NT2/D1 (cell line): ENCODE results near the gene SATB2.

Experiments used
- DNase-seq: peaks from one replicate; pipeline ENCODE4 v3.0.0-alpha.2; 2011; ENCODE audit warnings: low read depth, low spot score
- H3K27me3 ChIP-seq: 2 replicates; pipeline ENCODE4 v1.6.0; 2011; ENCODE audit warnings: mild to moderate bottlenecking; ENCODE audit not compliant: insufficient read length, insufficient read depth
- H3K36me3 ChIP-seq: 2 replicates; pipeline ENCODE4 v1.6.1; 2011; ENCODE audit warnings: mild to moderate bottlenecking, low read length, mixed read lengths; ENCODE audit not compliant: insufficient read depth, insufficient read length
- H3K4me1 ChIP-seq: 2 replicates; pipeline ENCODE4 v1.5.1; 2011; ENCODE audit not compliant: insufficient read depth, insufficient read length
- H3K4me3 ChIP-seq: 2 replicates; pipeline ENCODE4 v1.5.1; 2011; ENCODE audit warnings: low read depth; ENCODE audit not compliant: insufficient read length
- H3K9ac ChIP-seq: 2 replicates; pipeline ENCODE4 v1.6.0; 2011; ENCODE audit warnings: low read depth; ENCODE audit not compliant: insufficient read length
- H3K9me3 ChIP-seq: 2 replicates; pipeline ENCODE4 v1.5.1; 2011; ENCODE audit warnings: mild to moderate bottlenecking, low read length; ENCODE audit not compliant: insufficient read depth
- SUZ12 ChIP-seq: IDR thresholded peaks from 2 replicates; pipeline ENCODE4 v1.6.1; 2011; ENCODE audit not compliant: insufficient read length, insufficient read depth; ENCODE audit errors: extremely low read depth
- YY1 ChIP-seq: IDR thresholded peaks from 2 replicates; pipeline ENCODE4 v1.6.1; 2011; ENCODE audit not compliant: insufficient read length, insufficient read depth
- ZNF274 ChIP-seq: IDR thresholded peaks from 2 replicates; pipeline ENCODE4 v1.6.1; 2011; ENCODE audit warnings: mild to moderate bottlenecking, low read depth, low read length

Gene SATB2

DNA sequence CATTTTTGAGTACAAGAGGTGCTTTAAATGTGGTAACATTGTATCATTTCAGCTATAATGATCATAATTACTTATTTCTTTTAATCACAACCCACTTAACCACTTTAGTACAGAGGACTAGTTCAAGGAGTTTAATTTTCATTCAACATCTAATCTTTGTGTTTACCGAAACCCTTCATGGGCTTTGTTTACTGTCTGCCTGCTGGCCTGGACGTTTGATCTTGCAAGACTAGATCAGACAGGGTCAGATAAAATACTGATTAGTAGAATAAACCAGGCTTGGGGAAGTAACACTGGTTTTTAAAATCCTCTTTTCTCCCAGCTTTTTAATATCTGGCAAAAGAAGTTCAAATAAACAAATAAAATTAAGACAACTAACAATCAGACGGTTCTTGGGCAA is 93.6 kb downstream of the SATB2 start:
- H3K27me3 ChIP-seq, result no peaks in the 10 kb centered on the region
- H3K4me1 ChIP-seq, result no peaks in the 10 kb centered on the region
- H3K4me3 ChIP-seq, result no peak overlapping the region
- H3K9me3 ChIP-seq, result no peaks in the 10 kb centered on the region
- no peak for DNase-seq
- no peak overlapping the region for H3K9ac ChIP-seq
- no peaks in the 10 kb centered on the region for H3K36me3 ChIP-seq
- TF ChIP-seq ZNF274, result no peak
- TF ChIP-seq YY1, result no peak

DNA sequence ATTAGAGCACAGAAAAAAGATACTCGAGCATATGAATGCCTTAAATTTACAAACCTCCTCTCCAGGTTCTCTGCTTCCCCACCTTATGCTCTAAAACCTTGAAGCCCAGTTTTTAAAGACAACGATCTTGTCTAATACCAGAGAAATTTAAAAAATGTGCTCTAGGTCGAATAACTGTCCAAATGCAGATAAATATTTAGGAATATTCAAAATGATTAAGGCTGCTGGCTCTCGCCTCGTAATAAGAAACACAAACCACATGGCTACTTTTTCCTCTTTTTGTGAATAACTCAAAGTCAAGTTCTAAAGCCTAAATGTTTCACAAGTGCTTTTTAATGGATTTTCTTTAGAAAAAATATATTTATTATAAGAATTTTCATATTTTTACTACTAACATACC is 101.3 kb downstream of the SATB2 start:
- Histone ChIP-seq H3K36me3 (no peaks in the 10 kb centered on the region), H3K9ac (no peak overlapping the region), H3K9me3 (no peaks in the 10 kb centered on the region), H3K4me1 (no peaks in the 10 kb centered on the region), H3K27me3 (no peaks in the 10 kb centered on the region), H3K4me3 (no peak overlapping the region)
- no peak for TF ChIP-seq SUZ12
- TF ChIP-seq YY1, result no peak
- no peak for TF ChIP-seq ZNF274
- DNase-seq, result no peak

DNA sequence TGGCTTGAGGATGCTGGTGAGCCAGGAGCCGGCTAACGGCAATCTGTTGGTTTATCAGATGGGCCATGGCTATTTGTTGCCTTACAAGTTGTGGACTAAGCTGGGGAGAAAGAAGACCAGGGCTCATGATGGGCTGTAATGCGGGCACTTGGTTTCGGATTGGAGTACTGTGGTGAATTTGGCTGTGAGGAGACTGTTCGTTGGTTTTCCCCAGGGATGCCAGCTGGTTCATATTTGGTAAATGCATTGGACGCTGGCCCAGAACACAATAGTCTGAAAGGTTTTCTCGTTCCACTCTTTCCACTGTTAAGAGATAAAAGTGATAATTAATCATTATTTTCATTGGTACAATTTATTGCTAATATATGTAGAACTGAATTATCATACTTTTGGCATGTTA is 108.9 kb downstream of the SATB2 start:
- Histone ChIP-seq H3K4me3 (no peak overlapping the region), H3K4me1 (no peaks in the 10 kb centered on the region), H3K9ac (no peak overlapping the region), H3K27me3 (no peaks in the 10 kb centered on the region), H3K36me3 (no peaks in the 10 kb centered on the region), H3K9me3 (no peaks in the 10 kb centered on the region)
- TF ChIP-seq YY1, result no peak
- TF ChIP-seq SUZ12, result no peak
- no peak for TF ChIP-seq ZNF274
- DNase-seq, result no peak

DNA sequence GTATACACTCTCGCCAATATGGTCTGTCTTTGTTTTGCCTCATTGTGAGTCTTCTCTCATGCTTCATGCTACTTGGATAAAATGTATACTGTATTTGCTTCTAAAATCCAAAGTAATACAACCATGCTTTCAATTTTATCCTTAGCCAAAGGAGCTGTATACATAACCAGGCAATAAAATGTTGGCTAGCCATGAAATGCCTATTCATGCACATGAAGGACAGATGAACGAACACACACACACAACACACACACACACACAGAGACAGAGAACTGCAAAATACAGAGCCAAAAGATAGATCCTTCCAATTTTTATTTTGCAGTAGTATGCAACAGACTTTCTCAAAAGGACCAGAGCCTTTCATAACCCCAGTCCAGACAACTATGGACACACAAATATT is 113.7 kb downstream of the SATB2 start:
- TF ChIP-seq YY1 (no peak), ZNF274 (no peak), SUZ12 (no peak)
- H3K36me3 ChIP-seq, result no peaks in the 10 kb centered on the region
- no peak overlapping the region for H3K9ac ChIP-seq
- no peaks in the 10 kb centered on the region for H3K9me3 ChIP-seq
- H3K27me3 ChIP-seq, result no peaks in the 10 kb centered on the region
- H3K4me1 ChIP-seq, result no peaks in the 10 kb centered on the region
- no peak for DNase-seq
- H3K4me3 ChIP-seq, result no peak overlapping the region

DNA sequence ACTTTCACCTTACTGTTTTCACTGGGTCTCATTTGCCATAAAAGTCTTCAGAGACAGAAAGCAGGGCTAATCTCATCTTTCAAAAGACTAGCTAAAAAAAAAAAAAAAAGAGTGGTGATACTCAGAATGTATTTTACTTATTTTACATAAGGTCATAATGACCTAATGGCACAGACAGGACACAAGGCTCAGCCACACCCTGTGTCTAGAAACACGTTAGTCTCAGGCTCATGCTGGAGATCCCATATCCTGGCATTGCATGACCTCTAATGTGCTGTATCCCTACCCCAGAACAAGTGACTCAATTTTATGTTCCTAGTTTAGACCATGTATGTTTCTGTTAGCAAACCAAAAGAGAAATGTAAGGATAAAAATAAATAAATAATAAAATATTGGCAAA is 115.4 kb downstream of the SATB2 start:
- H3K9me3 ChIP-seq, result no peaks in the 10 kb centered on the region
- H3K9ac ChIP-seq, result no peak overlapping the region
- no peaks in the 10 kb centered on the region for H3K27me3 ChIP-seq
- TF ChIP-seq SUZ12 (no peak), ZNF274 (no peak), YY1 (no peak)
- no peaks in the 10 kb centered on the region for H3K36me3 ChIP-seq
- no peak overlapping the region for H3K4me3 ChIP-seq
- H3K4me1 ChIP-seq, result no peaks in the 10 kb centered on the region
- DNase-seq, result no peak

DNA sequence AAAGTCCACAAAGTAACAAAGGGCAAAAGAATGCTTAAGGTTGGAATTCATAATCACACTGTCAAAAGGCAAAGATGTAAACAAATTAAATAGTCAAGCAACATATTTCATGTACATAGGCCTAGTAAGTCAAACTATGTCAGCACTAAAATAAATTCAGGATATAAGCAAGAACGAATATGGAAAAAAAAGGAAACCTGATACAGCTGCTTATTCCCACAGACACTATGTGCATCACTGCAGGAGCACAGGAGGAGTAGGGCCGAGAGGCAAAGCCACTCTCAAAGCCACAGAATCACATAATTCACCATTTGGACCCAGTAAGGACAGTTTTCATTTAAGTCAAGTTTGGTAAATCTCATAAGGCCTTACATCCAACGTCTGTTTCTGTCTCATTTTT is 116.6 kb downstream of the SATB2 start:
- no peak overlapping the region for H3K4me3 ChIP-seq
- H3K9me3 ChIP-seq, result no peaks in the 10 kb centered on the region
- H3K4me1 ChIP-seq, result no peaks in the 10 kb centered on the region
- no peak for TF ChIP-seq ZNF274
- TF ChIP-seq YY1, result no peak
- no peaks in the 10 kb centered on the region for H3K36me3 ChIP-seq
- H3K27me3 ChIP-seq, result no peaks in the 10 kb centered on the region
- DNase-seq, result no peak
- no peak overlapping the region for H3K9ac ChIP-seq

DNA sequence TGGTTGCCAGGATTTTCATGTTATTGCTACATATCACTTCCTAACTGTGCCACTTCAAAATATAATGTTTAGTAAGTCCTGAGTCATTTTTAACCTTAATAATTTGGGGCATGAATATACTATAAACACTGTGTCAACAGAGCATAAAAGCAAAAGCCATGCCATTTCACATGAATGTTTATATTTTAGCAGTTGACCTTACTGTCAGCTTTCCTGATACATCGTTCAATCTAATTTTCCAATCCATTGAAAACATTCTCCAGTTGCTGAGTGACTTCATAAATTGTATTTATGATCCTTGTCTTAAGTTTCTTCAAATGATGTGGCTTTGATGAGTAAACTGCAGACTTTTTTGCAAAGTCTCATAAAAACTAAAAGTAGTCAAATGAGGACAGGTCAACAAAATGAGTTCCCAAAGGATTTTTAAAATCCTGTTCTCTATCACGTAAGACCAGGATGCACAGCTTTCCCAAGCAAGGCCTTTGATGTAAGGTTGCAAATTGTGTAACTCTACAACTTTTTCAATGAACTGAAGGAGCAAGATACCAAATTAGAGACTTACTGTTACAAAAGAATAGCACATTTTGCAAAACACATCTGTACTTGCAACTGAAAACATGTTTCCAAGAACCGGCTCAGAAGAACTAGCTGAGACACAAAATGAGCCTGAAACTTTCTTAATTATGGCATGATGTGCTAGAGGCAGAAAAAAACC is 117.7 kb downstream of the SATB2 start:
- H3K27me3 ChIP-seq, result no peaks in the 10 kb centered on the region

DNA sequence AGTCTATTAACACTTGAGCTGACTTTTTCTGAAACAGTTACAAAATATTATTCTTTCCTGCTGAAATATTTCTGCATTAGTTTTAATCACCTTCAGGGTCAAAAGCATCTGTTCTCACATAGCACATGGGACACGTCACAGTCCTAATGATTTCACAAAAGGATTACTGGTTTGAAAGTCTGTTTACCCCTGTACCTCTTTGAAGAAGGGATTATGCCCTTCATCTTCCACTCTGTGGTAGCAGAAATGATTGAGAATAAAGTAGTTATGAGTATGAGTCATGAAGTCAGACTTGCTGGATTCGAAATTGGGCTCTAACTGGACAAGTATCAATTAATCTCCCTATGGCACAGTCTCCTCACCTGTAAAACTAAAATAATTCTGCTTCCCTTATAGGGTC is 121.2 kb downstream of the SATB2 start:
- Histone ChIP-seq H3K9ac (no peak overlapping the region), H3K4me1 (no peaks in the 10 kb centered on the region), H3K4me3 (no peak overlapping the region), H3K9me3 (no peaks in the 10 kb centered on the region), H3K36me3 (no peaks in the 10 kb centered on the region), H3K27me3 (no peaks in the 10 kb centered on the region)
- no peak for DNase-seq
- TF ChIP-seq SUZ12 (no peak), YY1 (no peak), ZNF274 (no peak)

More for the DNA sequence above, 117.7 kb downstream of the SATB2 start:
- Histone ChIP-seq H3K4me3 (no peak overlapping the region), H3K9ac (no peak overlapping the region), H3K4me1 (no peaks in the 10 kb centered on the region), H3K9me3 (no peaks in the 10 kb centered on the region), H3K36me3 (no peaks in the 10 kb centered on the region)
- TF ChIP-seq ZNF274 (no peak), SUZ12 (no peak), YY1 (no peak)
- DNase-seq, result no peak
